Gastroesophageal sphincter (tissue), 3 donors: ENCODE data around the gene MTUS2.

Experiments
- CTCF ChIP-seq, 4 experiments: fragments of 200-600 bp in 2 of 4; fragments of 450-650 bp in 2 of 4; sonication (generic) in 1 of 4; IDR thresholded peaks; one replicate each; pipeline ENCODE4 v1.5.1; 2017 to 2019; ENCODE audit warnings: antibody characterized with exemption in 4 of 4, mild to moderate bottlenecking in 2 of 4, moderate library complexity in 2 of 4
- POLR2A ChIP-seq, 2 donors: fragments of 450-650 bp; IDR thresholded peaks; one replicate each; pipeline ENCODE4 v1.6.1; 2017; ENCODE audit warnings: antibody characterized with exemption in 2 of 2, mild to moderate bottlenecking in 2 of 2, moderate library complexity in 1 of 2

GRCh38 chr13:29507356-29507755 is 687.2 kb downstream of the MTUS2 start:
- TF ChIP-seq CTCF (IDR thresholded peaks at IDR 0.05) (no peak), POLR2A (IDR thresholded peaks at IDR 0.05) (no peak)
